HepG2 (cell line): ENCODE data around the gene IL17C. TPM values are rescaled to one million over a fixed set of nuclear protein-coding genes. Genes with fewer than 3 reads are reported as not detected.

ENCODE experiments used
- ATAC-seq: fragments of 200-7000 bp; cut with Tn5 transposase; 3 replicates; pipeline ENCODE4 v1.9.1; 2020; ENCODE audit warnings: mild to moderate bottlenecking, moderate library complexity
- BruUV-seq: library from RNA; stranded (reverse); fragments of 400-500 nt; replicated peaks from 2 replicates; lab custom pipeline; 2021; lab: Mats Ljungman, UMichigan
- CTCF ChIA-PET: fragments of 300-600 bp; formaldehyde crosslinking; extraction: SDS; loops from one replicate; lab custom pipeline; 2021; ENCODE audit warnings: low total read pairs, inconsistent platforms, low intra/inter-chr PET ratio; lab: Yijun Ruan, JAX
- POLR2A ChIA-PET: fragments of 350-600 bp; sonication (Branson Sonifier 250); formaldehyde crosslinking; loops from one replicate; lab custom pipeline; 2020; ENCODE audit warnings: antibody characterized with exemption, inconsistent platforms; lab: Yijun Ruan, JAX
- DNase-seq: peaks from one replicate; pipeline ENCODE4 v3.0.0-alpha.2; 2015; ENCODE audit warnings: low spot score
- FAIRE-seq: peaks from 3 replicates; lab custom pipeline; 2011; peaks lifted over from hg19 to GRCh38; lab: Jason Lieb, UNC
- H2AFZ ChIP-seq: one replicate; pipeline ENCODE4 v1.6.1; 2011; ENCODE audit warnings: low read length, inconsistent platforms
- H3K27ac ChIP-seq: fragments of 300-600 bp; 3 replicates; pipeline ENCODE4 v1.8.0; 2011; ENCODE audit warnings: mixed run types, mild to moderate bottlenecking, mixed read lengths, low read length, inconsistent platforms; ENCODE audit not compliant: insufficient read depth; ENCODE audit errors: extremely low read length
- H3K27me3 ChIP-seq, 2 experiments: fragments of 200-600 bp in 1 of 2; 2 replicates in 1 of 2; 3 replicates in 1 of 2; pipeline versions ENCODE4 v1.6.0 to v1.8.0; 2011; ENCODE audit warnings: low read length in 2 of 2, mild to moderate bottlenecking in 2 of 2, moderate library complexity in 2 of 2, inconsistent platforms in 1 of 2; ENCODE audit not compliant: insufficient read depth in 2 of 2, control insufficient read depth in 1 of 2
- H3K36me3 ChIP-seq, 2 experiments: fragments of 200-600 bp in 1 of 2; replicated peaks in 1 of 2; 2 replicates in 1 of 2; 3 replicates in 1 of 2; pipeline versions ENCODE4 v1.5.1 to v1.8.0; 2011; ENCODE audit warnings: low read length in 2 of 2, inconsistent platforms in 1 of 2; ENCODE audit not compliant: insufficient read depth in 2 of 2, control insufficient read depth in 1 of 2
- H3K4me1 ChIP-seq: 2 replicates; pipeline ENCODE4 v1.5.1; 2012; ENCODE audit warnings: low read length, inconsistent platforms; ENCODE audit not compliant: insufficient read depth
- H3K4me2 ChIP-seq: 2 replicates; pipeline ENCODE4 v1.6.0; 2011; ENCODE audit warnings: low read depth, low read length, inconsistent platforms
- H3K4me3 ChIP-seq, 3 experiments: fragments of 200-600 bp in 1 of 3; sonication (generic), shearing (Covaris generic) in 1 of 3; replicated peaks in 1 of 3; 2 replicates each; pipeline ENCODE4 v1.5.1; 2011 to 2016; ENCODE audit warnings: low read length in 3 of 3, inconsistent platforms in 2 of 3, low read depth in 2 of 3, mild to moderate bottlenecking in 2 of 3, control low read depth in 1 of 3, mixed read lengths in 1 of 3; ENCODE audit not compliant: insufficient read depth in 1 of 3
- H3K79me2 ChIP-seq: one replicate; pipeline ENCODE4 v1.6.1; 2011; ENCODE audit warnings: low read length, inconsistent platforms; ENCODE audit not compliant: insufficient read depth
- H3K9ac ChIP-seq: 2 replicates; pipeline ENCODE4 v1.6.0; 2011; ENCODE audit warnings: mild to moderate bottlenecking, low read depth, low read length, inconsistent platforms; ENCODE audit not compliant: insufficient read depth
- H3K9me3 ChIP-seq: 2 replicates; pipeline ENCODE4 v1.5.1; 2012; ENCODE audit warnings: mild to moderate bottlenecking, low read length
- H4K20me1 ChIP-seq: 2 replicates; pipeline ENCODE4 v1.6.0; 2011; ENCODE audit warnings: inconsistent platforms, mild to moderate bottlenecking, low read length, moderate library complexity; ENCODE audit not compliant: insufficient read depth
- AGO2 ChIP-seq: fragments of 200-400 bp; formaldehyde crosslinking; optimal IDR thresholded peaks from 2 replicates; pipeline ENCODE3; 2017; ENCODE audit warnings: mild to moderate bottlenecking, low read depth, low read length, moderate library complexity
- AKAP8 ChIP-seq: sonication (generic); formaldehyde crosslinking; IDR thresholded peaks from 2 replicates; pipeline ENCODE4 v1.5.1; 2020; ENCODE audit warnings: mild to moderate bottlenecking, missing genetic modification reagents
- FOXO1 ChIP-seq: sonication (generic); formaldehyde crosslinking; IDR thresholded peaks from 2 replicates; pipeline ENCODE4 v1.4.0; 2020; ENCODE audit warnings: missing genetic modification reagents
- HMG20B ChIP-seq: conservative IDR thresholded peaks from 2 replicates; pipeline ENCODE4 v1.6.1; 2016; ENCODE audit warnings: missing genetic modification reagents, missing compliant biosample characterization
- HNRNPL ChIP-seq: fragments of 200-400 bp; formaldehyde crosslinking; IDR thresholded peaks from 2 replicates; pipeline ENCODE4 v1.6.1; 2017; ENCODE audit warnings: mild to moderate bottlenecking, low read depth, low read length
- MTF1 ChIP-seq: sonication (generic); formaldehyde crosslinking; IDR thresholded peaks from 2 replicates; pipeline ENCODE4 v1.5.0; 2020; ENCODE audit warnings: missing genetic modification reagents
- PCBP1 ChIP-seq: fragments of 200-400 bp; formaldehyde crosslinking; IDR thresholded peaks from 2 replicates; pipeline ENCODE4 v1.6.1; 2017; ENCODE audit warnings: mild to moderate bottlenecking, low read depth, low read length, borderline replicate concordance
- SMAD1 ChIP-seq: sonication (generic); formaldehyde crosslinking; IDR thresholded peaks from 2 replicates; pipeline ENCODE4 v1.4.0; 2020; ENCODE audit warnings: missing genetic modification reagents, low read depth, mild to moderate bottlenecking, borderline replicate concordance
- ZNF17 ChIP-seq: sonication (generic); formaldehyde crosslinking; IDR thresholded peaks from 2 replicates; pipeline ENCODE4 v1.5.0; 2020; ENCODE audit warnings: mild to moderate bottlenecking, missing genetic modification reagents
- ZNF264 ChIP-seq: sonication (generic); formaldehyde crosslinking; IDR thresholded peaks from 2 replicates; pipeline ENCODE4 v1.4.0; 2020; ENCODE audit warnings: missing genetic modification reagents
- ZNF274 ChIP-seq: sonication (generic); formaldehyde crosslinking; IDR thresholded peaks from 2 replicates; pipeline ENCODE4 v1.5.1; 2020; ENCODE audit warnings: mild to moderate bottlenecking, missing genetic modification reagents
- ZNF354B ChIP-seq: sonication (generic); formaldehyde crosslinking; IDR thresholded peaks from 2 replicates; pipeline ENCODE4 v1.8.0; 2022; ENCODE audit warnings: mild to moderate bottlenecking, missing genetic modification reagents
- WGBS: methylation state at CpG from one replicate; pipeline ENCODE4 v1.1.6; 2017; ENCODE audit warnings: low lambda C conversion rate; 5-methylcytosine and 5-hydroxymethylcytosine counted together
- in situ Hi-C: cut with HindIII; loops from 2 replicates; pipeline ENCODE4 v1.10.0; 2017; ENCODE audit warnings: low pct_unique_long_range_greater_than_20kb; ENCODE audit not compliant: extremely low pct_ligation_motif_present
- intact Hi-C: fragments of 100-400 bp; cut with micrococcal nuclease; formaldehyde crosslinking; loops from one replicate; pipeline ENCODE4 v1.10.0; 2022; ENCODE audit not compliant: unreplicated experiment
- polyA plus RNA-seq, 8 experiments: library from polyadenylated mRNA; depleted of rRNA in 3 of 8; stranded (reverse) in 7 of 8; unstranded in 1 of 8; fragments of >200 nt; fragmentation: Illumina TruSeq in 4 of 8; extraction: Trizol in 4 of 8; gene quantifications; 2 replicates each; pipeline versions ENCODE4 v1.2.1 to v1.2.3, GENCODE V29; 2011 to 2016; ENCODE audit warnings: low read depth in 4 of 8, missing spikeins in 1 of 8, mixed read lengths in 1 of 8; ENCODE audit not compliant: insufficient read depth in 1 of 8
- total RNA-seq, 5 experiments: library from RNA; depleted of rRNA; stranded (reverse); fragments of >200 nt; fragmentation: Illumina TruSeq; extraction: Trizol; gene quantifications; 2 replicates each; pipeline ENCODE4 v1.2.3, GENCODE V29; 2016; ENCODE audit warnings: low read depth in 1 of 5
- TF ChIP-seq, protein P1 (sequence below): sonication (generic); formaldehyde crosslinking; IDR thresholded peaks from 2 replicates; pipeline ENCODE4 v1.5.1; 2020; ENCODE audit warnings: mild to moderate bottlenecking, missing genetic modification reagents, moderate library complexity
- TF ChIP-seq, protein P2 (sequence below): sonication (generic); formaldehyde crosslinking; IDR thresholded peaks from 2 replicates; pipeline ENCODE4 v1.5.0; 2020; ENCODE audit warnings: mild to moderate bottlenecking, missing genetic modification reagents, moderate library complexity
- TF ChIP-seq, protein P3 (sequence below): sonication (generic); formaldehyde crosslinking; IDR thresholded peaks from 2 replicates; pipeline ENCODE4 v1.9.0; 2021; ENCODE audit warnings: missing genetic modification reagents, borderline replicate concordance

Gene IL17C
- total and polyA plus RNA-seq, 2 of the 13 experiments (the other 11 are each of a cell fraction or from before 2014, with no cell fraction given), result not detected

DNA sequence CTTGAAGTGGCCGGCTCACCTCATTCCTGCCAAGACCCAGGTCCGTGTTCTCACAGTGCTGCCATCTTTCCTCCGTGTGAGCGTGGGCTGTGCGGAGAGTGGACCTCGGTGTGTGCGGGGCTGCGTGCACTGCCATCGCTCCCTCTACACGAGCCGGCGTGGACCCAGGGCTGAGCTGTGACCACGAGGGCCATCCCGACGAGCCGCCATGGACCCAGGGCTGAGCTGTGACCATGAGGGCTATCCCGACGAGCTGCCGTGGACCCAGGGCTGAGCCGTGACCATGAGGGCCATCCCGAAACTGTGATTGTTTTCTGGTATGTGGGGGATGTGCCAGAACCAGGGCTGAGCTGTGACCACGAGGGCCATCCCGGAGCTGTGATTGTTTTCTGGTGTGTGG, 33.4 kb downstream of the IL17C start (continued):
- TF ChIP-seq, protein P1, sequence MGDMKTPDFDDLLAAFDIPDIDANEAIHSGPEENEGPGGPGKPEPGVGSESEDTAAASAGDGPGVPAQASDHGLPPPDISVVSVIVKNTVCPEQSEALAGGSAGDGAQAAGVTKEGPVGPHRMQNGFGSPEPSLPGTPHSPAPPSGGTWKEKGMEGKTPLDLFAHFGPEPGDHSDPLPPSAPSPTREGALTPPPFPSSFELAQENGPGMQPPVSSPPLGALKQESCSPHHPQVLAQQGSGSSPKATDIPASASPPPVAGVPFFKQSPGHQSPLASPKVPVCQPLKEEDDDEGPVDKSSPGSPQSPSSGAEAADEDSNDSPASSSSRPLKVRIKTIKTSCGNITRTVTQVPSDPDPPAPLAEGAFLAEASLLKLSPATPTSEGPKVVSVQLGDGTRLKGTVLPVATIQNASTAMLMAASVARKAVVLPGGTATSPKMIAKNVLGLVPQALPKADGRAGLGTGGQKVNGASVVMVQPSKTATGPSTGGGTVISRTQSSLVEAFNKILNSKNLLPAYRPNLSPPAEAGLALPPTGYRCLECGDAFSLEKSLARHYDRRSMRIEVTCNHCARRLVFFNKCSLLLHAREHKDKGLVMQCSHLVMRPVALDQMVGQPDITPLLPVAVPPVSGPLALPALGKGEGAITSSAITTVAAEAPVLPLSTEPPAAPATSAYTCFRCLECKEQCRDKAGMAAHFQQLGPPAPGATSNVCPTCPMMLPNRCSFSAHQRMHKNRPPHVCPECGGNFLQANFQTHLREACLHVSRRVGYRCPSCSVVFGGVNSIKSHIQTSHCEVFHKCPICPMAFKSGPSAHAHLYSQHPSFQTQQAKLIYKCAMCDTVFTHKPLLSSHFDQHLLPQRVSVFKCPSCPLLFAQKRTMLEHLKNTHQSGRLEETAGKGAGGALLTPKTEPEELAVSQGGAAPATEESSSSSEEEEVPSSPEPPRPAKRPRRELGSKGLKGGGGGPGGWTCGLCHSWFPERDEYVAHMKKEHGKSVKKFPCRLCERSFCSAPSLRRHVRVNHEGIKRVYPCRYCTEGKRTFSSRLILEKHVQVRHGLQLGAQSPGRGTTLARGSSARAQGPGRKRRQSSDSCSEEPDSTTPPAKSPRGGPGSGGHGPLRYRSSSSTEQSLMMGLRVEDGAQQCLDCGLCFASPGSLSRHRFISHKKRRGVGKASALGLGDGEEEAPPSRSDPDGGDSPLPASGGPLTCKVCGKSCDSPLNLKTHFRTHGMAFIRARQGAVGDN (CRISPR knock-in tag), result 0 out of 2 replicates have a peak, but pooled peaks have one; percentile 20
- TF ChIP-seq AKAP8 (CRISPR knock-in tag), result 0 out of 2 replicates have a peak, but pooled peaks have one; percentile 42
- no peak for TF ChIP-seq ZNF17 (CRISPR knock-in tag)
- TF ChIP-seq HMG20B (CRISPR knock-in tag), result no peak
- TF ChIP-seq ZNF354B (CRISPR knock-in tag), result no peak
- peak; percentile 37 for TF ChIP-seq AGO2
- no peak for TF ChIP-seq HNRNPL

DNA sequence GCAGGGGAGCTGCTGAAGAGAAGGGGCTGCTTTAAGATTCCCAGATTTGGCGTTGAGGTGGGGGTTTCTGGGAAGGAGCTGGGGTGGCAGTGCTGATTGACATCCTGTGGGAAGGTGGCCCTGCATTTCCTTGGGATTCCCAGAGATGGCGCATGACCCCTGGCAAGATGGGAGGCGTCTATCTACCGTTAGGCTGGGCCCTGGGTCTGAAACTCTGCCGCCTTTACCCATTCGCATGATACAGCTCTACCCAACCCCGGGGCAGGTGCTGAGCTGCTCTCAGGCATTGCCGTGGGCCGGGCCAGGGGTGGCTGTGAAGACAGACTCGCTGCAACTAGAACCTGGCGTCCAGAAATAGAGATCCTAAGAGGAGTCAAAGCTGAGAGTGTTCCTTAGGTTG, 34.4 kb downstream of the IL17C start:
- ChIA-PET CTCF (no interaction called here), POLR2A (interaction anchor here (1.2 kb wide), 1 partner anchor 23 kb away, joined by 4 read pairs; the partner anchor contains the start of gene CYBA)
- WGBS, result 75% methylated on average over 5 of the region's 11 CpGs
- intact Hi-C loops (no loop called here), in situ Hi-C loops (no loop called here)
- TF ChIP-seq FOXO1 (no peak), MTF1 (CRISPR knock-in tag) (no peak), ZNF264 (CRISPR knock-in tag) (no peak), SMAD1 (CRISPR knock-in tag) (no peak), PCBP1 (0 out of 2 replicates have a peak, but pooled peaks have one; percentile 25), ZNF274 (CRISPR knock-in tag) (no peak)
- TF ChIP-seq, protein P2, sequence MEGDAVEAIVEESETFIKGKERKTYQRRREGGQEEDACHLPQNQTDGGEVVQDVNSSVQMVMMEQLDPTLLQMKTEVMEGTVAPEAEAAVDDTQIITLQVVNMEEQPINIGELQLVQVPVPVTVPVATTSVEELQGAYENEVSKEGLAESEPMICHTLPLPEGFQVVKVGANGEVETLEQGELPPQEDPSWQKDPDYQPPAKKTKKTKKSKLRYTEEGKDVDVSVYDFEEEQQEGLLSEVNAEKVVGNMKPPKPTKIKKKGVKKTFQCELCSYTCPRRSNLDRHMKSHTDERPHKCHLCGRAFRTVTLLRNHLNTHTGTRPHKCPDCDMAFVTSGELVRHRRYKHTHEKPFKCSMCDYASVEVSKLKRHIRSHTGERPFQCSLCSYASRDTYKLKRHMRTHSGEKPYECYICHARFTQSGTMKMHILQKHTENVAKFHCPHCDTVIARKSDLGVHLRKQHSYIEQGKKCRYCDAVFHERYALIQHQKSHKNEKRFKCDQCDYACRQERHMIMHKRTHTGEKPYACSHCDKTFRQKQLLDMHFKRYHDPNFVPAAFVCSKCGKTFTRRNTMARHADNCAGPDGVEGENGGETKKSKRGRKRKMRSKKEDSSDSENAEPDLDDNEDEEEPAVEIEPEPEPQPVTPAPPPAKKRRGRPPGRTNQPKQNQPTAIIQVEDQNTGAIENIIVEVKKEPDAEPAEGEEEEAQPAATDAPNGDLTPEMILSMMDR, result peak; percentile 46
- TF ChIP-seq, protein P3, sequence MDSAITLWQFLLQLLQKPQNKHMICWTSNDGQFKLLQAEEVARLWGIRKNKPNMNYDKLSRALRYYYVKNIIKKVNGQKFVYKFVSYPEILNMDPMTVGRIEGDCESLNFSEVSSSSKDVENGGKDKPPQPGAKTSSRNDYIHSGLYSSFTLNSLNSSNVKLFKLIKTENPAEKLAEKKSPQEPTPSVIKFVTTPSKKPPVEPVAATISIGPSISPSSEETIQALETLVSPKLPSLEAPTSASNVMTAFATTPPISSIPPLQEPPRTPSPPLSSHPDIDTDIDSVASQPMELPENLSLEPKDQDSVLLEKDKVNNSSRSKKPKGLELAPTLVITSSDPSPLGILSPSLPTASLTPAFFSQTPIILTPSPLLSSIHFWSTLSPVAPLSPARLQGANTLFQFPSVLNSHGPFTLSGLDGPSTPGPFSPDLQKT (CRISPR knock-in tag), result no peak
- Histone ChIP-seq H3K4me1 (no peaks in the 10 kb centered on the region), H3K9me3 (no peaks in the 10 kb centered on the region), H3K27ac (no peak overlapping the region), H3K27me3 (no peaks in the 10 kb centered on the region), H2AFZ (no peak overlapping the region), H3K9ac (no peak overlapping the region), H3K4me2 (no peak overlapping the region), H3K79me2 (no peaks in the 10 kb centered on the region), H3K36me3 (no peaks in the 10 kb centered on the region; a peak in 1 of 5 replicates), H3K4me3 (no peak overlapping the region), H4K20me1 (no peaks in the 10 kb centered on the region)
- peak; percentile 33 for ATAC-seq
- DNase-seq, result no peak
- peak; percentile 58 for FAIRE-seq
- BruUV-seq, result no TSS peak
